ENCODE results near the gene MCM3. TPM values are rescaled to one million over a fixed set of nuclear protein-coding genes. Genes with fewer than 3 reads are reported as not detected.

MCM3 gene
- total and polyA plus RNA-seq, 2 donors (not counting 1 experiment from before 2014, with no cell fraction given) = 34.3 to 58.5 TPM

- 100% methylated on average over 1 of the region's 2 CpGs for whole genome bisulfite sequencing (ENCODE audit: insufficient coverage)
- Histone ChIP-seq H3K4me2 (replicated peaks; ENCODE audit: low read depth, low read length, poor library complexity, severe bottlenecking) (no peak overlapping the region), H3K27me3 (replicated peaks in 1 of 4; ENCODE audit: control extremely low read depth in 1 of 4, control insufficient read depth in 3 of 4, insufficient read depth in 4 of 4, low read length in 3 of 4) (no peaks in the 10 kb centered on the region), H3K9ac (ENCODE audit: low read length) (no peak overlapping the region), H2AFZ (ENCODE audit: insufficient read depth, low read depth, low read length, poor library complexity, severe bottlenecking) (no peak overlapping the region), H4K20me1 (ENCODE audit: control insufficient read depth, insufficient read depth, low read length, poor library complexity, severe bottlenecking) (no peaks in the 10 kb centered on the region), H3K4me3 (ENCODE audit: control extremely low read depth in 1 of 5, extremely low read depth in 1 of 5, insufficient read depth in 1 of 5, low read depth in 2 of 5, low read length in 4 of 5) (no peak overlapping the region), H3K4me1 (ENCODE audit: control insufficient read depth in 2 of 2, insufficient read depth in 2 of 2, low read length in 2 of 2) (no peaks in the 10 kb centered on the region), H3K27ac (ENCODE audit: low read length in 2 of 2) (no peak overlapping the region), H3K9me3 (ENCODE audit: control extremely low read depth in 1 of 3, control insufficient read depth in 2 of 3, insufficient read depth in 1 of 3, low read length in 2 of 3) (no peaks in the 10 kb centered on the region), H3K36me3 (replicated peaks in 1 of 2; ENCODE audit: control extremely low read depth in 1 of 2, control insufficient read depth in 1 of 2, extremely low read depth in 1 of 2, insufficient read depth in 2 of 2, low read length in 1 of 2) (no peaks in the 10 kb centered on the region), H3K79me2 (ENCODE audit: control insufficient read depth, insufficient read depth, low read length) (no peaks in the 10 kb centered on the region)
- no peaks in the 10 kb centered on the region for H3K4me1 Mint-ChIP-seq
- H3K9me3 Mint-ChIP-seq (ENCODE audit: insufficient read depth) = no peaks in the 10 kb centered on the region
- H3K27me3 Mint-ChIP-seq = no peaks in the 10 kb centered on the region
- intact Hi-C loops (cut with micrococcal nuclease) = no loop called here
- ChIA-PET POLR2A (no interaction called here), CTCF (no interaction called here)
- TF ChIP-seq CTCF (IDR thresholded peaks at IDR 0.05) (no peak), EZH2 (IDR thresholded peaks at IDR 0.05; ENCODE audit: borderline replicate concordance, insufficient read depth, low read depth, low read length, poor library complexity, severe bottlenecking) (no peak)
- no peak for ATAC-seq (ENCODE audit: low read depth)
- H3K27ac Mint-ChIP-seq = no peak overlapping the region
- no peak overlapping the region for H3K4me3 Mint-ChIP-seq
- no peak for DNase-seq
Measured at GRCh38 chr6:52217761-52218160, 66.8 kb downstream of the MCM3 start.

GRCh38 chr6:52216932-52217575, 67.5 kb downstream of the MCM3 start:
- Mint-ChIP-seq H3K27ac (no peak overlapping the region), H3K4me3 (no peak overlapping the region), H3K9me3 (ENCODE audit: insufficient read depth) (no peaks in the 10 kb centered on the region), H3K4me1 (no peaks in the 10 kb centered on the region), H3K27me3 (peaks cover 3% of the 10 kb centered on the region)
- 78% methylated on average over 5 of the region's 5 CpGs for WGBS (ENCODE audit: insufficient coverage)
- Histone ChIP-seq H2AFZ (ENCODE audit: insufficient read depth, low read depth, low read length, poor library complexity, severe bottlenecking) (no peak overlapping the region), H3K4me2 (replicated peaks; ENCODE audit: low read depth, low read length, poor library complexity, severe bottlenecking) (no peak overlapping the region), H3K9ac (ENCODE audit: low read length) (no peak overlapping the region), H4K20me1 (ENCODE audit: control insufficient read depth, insufficient read depth, low read length, poor library complexity, severe bottlenecking) (no peaks in the 10 kb centered on the region), H3K9me3 (ENCODE audit: control extremely low read depth in 1 of 3, control insufficient read depth in 2 of 3, insufficient read depth in 1 of 3, low read length in 2 of 3) (no peaks in the 10 kb centered on the region), H3K36me3 (replicated peaks in 1 of 2; ENCODE audit: control extremely low read depth in 1 of 2, control insufficient read depth in 1 of 2, extremely low read depth in 1 of 2, insufficient read depth in 2 of 2, low read length in 1 of 2) (no peaks in the 10 kb centered on the region), H3K27ac (ENCODE audit: low read length in 2 of 2) (no peak overlapping the region), H3K27me3 (replicated peaks in 1 of 4; ENCODE audit: control extremely low read depth in 1 of 4, control insufficient read depth in 3 of 4, insufficient read depth in 4 of 4, low read length in 3 of 4) (no peaks in the 10 kb centered on the region), H3K4me3 (ENCODE audit: control extremely low read depth in 1 of 5, extremely low read depth in 1 of 5, insufficient read depth in 1 of 5, low read depth in 2 of 5, low read length in 4 of 5) (no peak overlapping the region), H3K79me2 (ENCODE audit: control insufficient read depth, insufficient read depth, low read length) (no peaks in the 10 kb centered on the region), H3K4me1 (ENCODE audit: control insufficient read depth in 2 of 2, insufficient read depth in 2 of 2, low read length in 2 of 2) (no peaks in the 10 kb centered on the region)
- ChIA-PET POLR2A (no interaction called here), CTCF (no interaction called here)
- TF ChIP-seq CTCF (IDR thresholded peaks at IDR 0.05) (no peak), EZH2 (IDR thresholded peaks at IDR 0.05; ENCODE audit: borderline replicate concordance, insufficient read depth, low read depth, low read length, poor library complexity, severe bottlenecking) (no peak)
- ATAC-seq (ENCODE audit: low read depth) (no peak), DNase-seq (no peak)
- intact Hi-C loops (cut with micrococcal nuclease) = no loop called here
